ENCODE data around the gene OGDH. TPM values are rescaled to one million over a fixed set of nuclear protein-coding genes. Genes with fewer than 3 reads are reported as not detected.

The OGDH gene
- polyA plus RNA-seq, 3 donors: 41.0 to 74.1 (median 49.9) TPM

GRCh38 chr7:44630792-44631457 lies 24.5 kb downstream of the OGDH start:
- Histone ChIP-seq H3K9me3 (replicated peaks in 1 of 2; ENCODE audit: control insufficient read depth in 1 of 2, insufficient read depth in 1 of 2, low read length in 2 of 2) (no peaks in the 10 kb centered on the region), H3K36me3 (replicated peaks in 1 of 2; ENCODE audit: control insufficient read depth in 1 of 2, insufficient read depth in 2 of 2, low read length in 2 of 2) (peaks cover 12 to 19% of the 10 kb centered on the region in 2 donors), H3K4me1 (ENCODE audit: control insufficient read depth in 1 of 2, insufficient read depth in 2 of 2, low read length in 2 of 2) (peaks cover 71 to 73% of the 10 kb centered on the region in 2 donors), H3K27ac (ENCODE audit: low read depth in 1 of 2, low read length in 2 of 2) (peak overlapping the region; percentile 87 to 92), H3K4me3 (replicated peaks in 1 of 3; ENCODE audit: low read depth in 2 of 3, low read length in 3 of 3) (peak overlapping the region in 1 of 3 experiments; percentile 24), H3K27me3 (ENCODE audit: control insufficient read depth in 2 of 2, insufficient read depth in 2 of 2, low read length in 2 of 2) (no peaks in the 10 kb centered on the region), H3K4me2 (replicated peaks; ENCODE audit: extremely low read depth, low read length, poor library complexity, severe bottlenecking) (peak overlapping the region; percentile 45), H3K9ac (ENCODE audit: insufficient read depth, low read length, poor library complexity, severe bottlenecking) (no peak overlapping the region), H3K79me2 (ENCODE audit: insufficient read depth, low read length) (peaks cover 75% of the 10 kb centered on the region), H4K20me1 (ENCODE audit: insufficient read depth, low read length) (no peaks in the 10 kb centered on the region), H2AFZ (ENCODE audit: insufficient read depth, low read depth, low read length, poor library complexity, severe bottlenecking) (no peak overlapping the region)
- Mint-ChIP-seq H3K27ac (peak overlapping the region; percentile 93 to 100 (median 98)), H3K27me3 (ENCODE audit: low read depth in 3 of 3) (no peaks in the 10 kb centered on the region), H3K4me1 (peaks cover 74% of the 10 kb centered on the region), H3K36me3 (peaks cover 31 to 63% of the 10 kb centered on the region in 2 donors), H3K4me3 (peak overlapping the region in 1 of 2 donors; percentile 21), H3K9me3 (no peaks in the 10 kb centered on the region)
- WGBS (ENCODE audit: insufficient coverage): 74% methylated on average over 7 of the region's 11 CpGs
- intact Hi-C loops (cut with micrococcal nuclease): loop anchor here (10.0 kb wide), 2 partner anchors 46 to 214 kb away; partner anchors contain the start of genes H2AZ2 (in 1 of the 2) and TMED4 (in 1 of the 2)
- no peak for DNase-seq
- no peak for TF ChIP-seq CTCF (IDR thresholded peaks at IDR 0.05)

- H3K27ac Mint-ChIP-seq: peak overlapping the region; percentile 93 to 100 (median 98)
- Histone ChIP-seq H3K9me3 (replicated peaks in 1 of 2; ENCODE audit: control insufficient read depth in 1 of 2, insufficient read depth in 1 of 2, low read length in 2 of 2) (no peaks in the 10 kb centered on the region), H2AFZ (ENCODE audit: insufficient read depth, low read depth, low read length, poor library complexity, severe bottlenecking) (no peak overlapping the region), H4K20me1 (ENCODE audit: insufficient read depth, low read length) (no peaks in the 10 kb centered on the region), H3K9ac (ENCODE audit: insufficient read depth, low read length, poor library complexity, severe bottlenecking) (peak overlapping the region; percentile 38), H3K79me2 (ENCODE audit: insufficient read depth, low read length) (peaks cover 75% of the 10 kb centered on the region), H3K36me3 (replicated peaks in 1 of 2; ENCODE audit: control insufficient read depth in 1 of 2, insufficient read depth in 2 of 2, low read length in 2 of 2) (peaks cover 7 to 13% of the 10 kb centered on the region in 2 donors), H3K4me1 (ENCODE audit: control insufficient read depth in 1 of 2, insufficient read depth in 2 of 2, low read length in 2 of 2) (peaks cover 77 to 80% of the 10 kb centered on the region in 2 donors), H3K4me3 (replicated peaks in 1 of 3; ENCODE audit: low read depth in 2 of 3, low read length in 3 of 3) (peak overlapping the region in 1 of 3 experiments; percentile 24), H3K27me3 (ENCODE audit: control insufficient read depth in 2 of 2, insufficient read depth in 2 of 2, low read length in 2 of 2) (no peaks in the 10 kb centered on the region), H3K27ac (ENCODE audit: low read depth in 1 of 2, low read length in 2 of 2) (peak overlapping the region; percentile 87 to 92), H3K4me2 (replicated peaks; ENCODE audit: extremely low read depth, low read length, poor library complexity, severe bottlenecking) (peak overlapping the region; percentile 29)
- H3K4me1 Mint-ChIP-seq: peaks cover 80% of the 10 kb centered on the region
- H3K9me3 Mint-ChIP-seq: no peaks in the 10 kb centered on the region
- intact Hi-C loops (cut with micrococcal nuclease): loop anchor here (10.0 kb wide), 2 partner anchors 47 to 213 kb away; partner anchors contain the start of genes H2AZ2 (in 1 of the 2) and TMED4 (in 1 of the 2)
- no peaks in the 10 kb centered on the region for H3K27me3 Mint-ChIP-seq (ENCODE audit: low read depth in 3 of 3)
- peak; percentile 38 to 47 (median 44) for DNase-seq
- TF ChIP-seq CTCF (IDR thresholded peaks at IDR 0.05): no peak
- H3K4me3 Mint-ChIP-seq: peak overlapping the region; percentile 54 to 79
- 13% methylated on average over 2 of the region's 6 CpGs for WGBS (ENCODE audit: insufficient coverage)
- peaks cover 25 to 59% of the 10 kb centered on the region in 2 donors for H3K36me3 Mint-ChIP-seq
These were observed 25.2 kb downstream of the OGDH start for GRCh38 chr7:44631458-44632115.

All from CD14-positive monocyte (primary cell).